H1 (cell line): Measurements from ENCODE around the gene ZBP1. TPM values are rescaled to one million over a fixed set of nuclear protein-coding genes. Genes with fewer than 3 reads are reported as not detected.

Source experiments
- PHF8 ChIP-seq: fragments of 200-600 bp; sonication (generic); conservative IDR thresholded peaks from 2 replicates; pipeline ENCODE4 v1.7.1; 2012; ENCODE audit warnings: low read depth, mild to moderate bottlenecking, inconsistent platforms, low read length, moderate library complexity
- SP1 ChIP-seq: IDR thresholded peaks from 2 replicates; pipeline ENCODE4 v1.6.1; 2011; ENCODE audit warnings: low read depth, low read length
- polyA plus RNA-seq, 7 experiments: library from polyadenylated mRNA; depleted of rRNA in 3 of 7; stranded (reverse) in 5 of 7; unstranded in 2 of 7; fragments of >200 nt in 5 of 7; fragments of 200-250 nt in 2 of 7; gene quantifications; 1 replicate in 5 of 7; 2 replicates in 1 of 7; 4 replicates in 1 of 7; pipeline versions ENCODE4 v1.2.1 to v1.2.3, GENCODE V29; 2011 to 2013; ENCODE audit warnings: missing spikeins in 2 of 7, mixed read lengths in 2 of 7
- total RNA-seq: library from RNA; stranded (reverse); fragmentation: NEBNext Ultra II Directional; extraction: Animal tissue kit (Norgen Biotek cat#: 25700); gene quantifications from 2 replicates; pipeline ENCODE4 v1.2.1, GENCODE V29; 2021
- TF ChIP-seq, protein P1 (sequence below): fragments of 300-600 bp; sonication (generic); IDR thresholded peaks from 2 replicates; pipeline ENCODE4 v1.7.1; 2012; ENCODE audit warnings: low read length, moderate library complexity, mild to moderate bottlenecking, inconsistent platforms; ENCODE audit not compliant: insufficient replicate concordance

ZBP1 gene
- total and polyA plus RNA-seq, 2 of the 8 experiments (the other 6 are each of a cell fraction or from before 2014, with no cell fraction given) = not detected

DNA sequence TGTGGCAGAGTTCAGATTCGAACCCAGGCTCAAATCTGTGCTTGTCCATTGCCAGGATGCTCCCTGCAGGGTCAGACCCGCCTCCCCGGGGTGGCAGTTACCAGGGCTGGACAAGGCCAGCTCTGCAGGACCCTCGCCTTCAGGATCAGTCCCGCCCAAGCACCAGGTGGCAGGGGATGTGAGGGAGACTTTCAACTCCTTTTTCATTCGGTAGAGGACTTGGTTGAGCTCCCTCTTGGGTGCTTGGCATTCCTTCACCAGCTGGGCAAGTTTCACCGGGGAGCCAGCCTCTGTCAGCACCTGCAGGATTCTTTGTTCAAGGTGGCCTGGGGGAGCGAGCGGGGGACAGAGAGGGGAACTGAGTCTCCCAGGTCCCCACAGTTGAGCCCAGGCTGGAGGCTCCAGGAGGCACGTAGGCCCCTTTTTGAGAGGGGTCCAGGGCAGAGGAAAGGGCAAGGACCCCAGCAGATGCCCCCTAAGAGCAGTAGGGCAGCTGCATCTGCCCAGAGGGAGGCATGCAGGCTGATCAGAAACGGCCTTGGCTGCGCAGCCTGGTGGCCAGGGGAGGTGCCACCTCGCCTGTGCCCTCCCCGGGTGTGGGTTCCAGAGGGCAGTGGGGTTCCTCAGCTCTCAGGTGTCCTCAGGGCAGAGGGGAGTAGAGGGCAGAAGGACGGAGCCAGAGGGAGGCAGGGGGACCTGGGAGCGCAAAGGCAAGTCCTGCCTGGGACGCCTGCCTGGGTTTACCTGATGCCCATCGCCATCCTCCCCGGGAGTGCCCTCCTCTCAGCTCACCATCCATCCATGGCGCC lies 3.9 kb downstream of the ZBP1 start (continued):
- TF ChIP-seq, protein P1, sequence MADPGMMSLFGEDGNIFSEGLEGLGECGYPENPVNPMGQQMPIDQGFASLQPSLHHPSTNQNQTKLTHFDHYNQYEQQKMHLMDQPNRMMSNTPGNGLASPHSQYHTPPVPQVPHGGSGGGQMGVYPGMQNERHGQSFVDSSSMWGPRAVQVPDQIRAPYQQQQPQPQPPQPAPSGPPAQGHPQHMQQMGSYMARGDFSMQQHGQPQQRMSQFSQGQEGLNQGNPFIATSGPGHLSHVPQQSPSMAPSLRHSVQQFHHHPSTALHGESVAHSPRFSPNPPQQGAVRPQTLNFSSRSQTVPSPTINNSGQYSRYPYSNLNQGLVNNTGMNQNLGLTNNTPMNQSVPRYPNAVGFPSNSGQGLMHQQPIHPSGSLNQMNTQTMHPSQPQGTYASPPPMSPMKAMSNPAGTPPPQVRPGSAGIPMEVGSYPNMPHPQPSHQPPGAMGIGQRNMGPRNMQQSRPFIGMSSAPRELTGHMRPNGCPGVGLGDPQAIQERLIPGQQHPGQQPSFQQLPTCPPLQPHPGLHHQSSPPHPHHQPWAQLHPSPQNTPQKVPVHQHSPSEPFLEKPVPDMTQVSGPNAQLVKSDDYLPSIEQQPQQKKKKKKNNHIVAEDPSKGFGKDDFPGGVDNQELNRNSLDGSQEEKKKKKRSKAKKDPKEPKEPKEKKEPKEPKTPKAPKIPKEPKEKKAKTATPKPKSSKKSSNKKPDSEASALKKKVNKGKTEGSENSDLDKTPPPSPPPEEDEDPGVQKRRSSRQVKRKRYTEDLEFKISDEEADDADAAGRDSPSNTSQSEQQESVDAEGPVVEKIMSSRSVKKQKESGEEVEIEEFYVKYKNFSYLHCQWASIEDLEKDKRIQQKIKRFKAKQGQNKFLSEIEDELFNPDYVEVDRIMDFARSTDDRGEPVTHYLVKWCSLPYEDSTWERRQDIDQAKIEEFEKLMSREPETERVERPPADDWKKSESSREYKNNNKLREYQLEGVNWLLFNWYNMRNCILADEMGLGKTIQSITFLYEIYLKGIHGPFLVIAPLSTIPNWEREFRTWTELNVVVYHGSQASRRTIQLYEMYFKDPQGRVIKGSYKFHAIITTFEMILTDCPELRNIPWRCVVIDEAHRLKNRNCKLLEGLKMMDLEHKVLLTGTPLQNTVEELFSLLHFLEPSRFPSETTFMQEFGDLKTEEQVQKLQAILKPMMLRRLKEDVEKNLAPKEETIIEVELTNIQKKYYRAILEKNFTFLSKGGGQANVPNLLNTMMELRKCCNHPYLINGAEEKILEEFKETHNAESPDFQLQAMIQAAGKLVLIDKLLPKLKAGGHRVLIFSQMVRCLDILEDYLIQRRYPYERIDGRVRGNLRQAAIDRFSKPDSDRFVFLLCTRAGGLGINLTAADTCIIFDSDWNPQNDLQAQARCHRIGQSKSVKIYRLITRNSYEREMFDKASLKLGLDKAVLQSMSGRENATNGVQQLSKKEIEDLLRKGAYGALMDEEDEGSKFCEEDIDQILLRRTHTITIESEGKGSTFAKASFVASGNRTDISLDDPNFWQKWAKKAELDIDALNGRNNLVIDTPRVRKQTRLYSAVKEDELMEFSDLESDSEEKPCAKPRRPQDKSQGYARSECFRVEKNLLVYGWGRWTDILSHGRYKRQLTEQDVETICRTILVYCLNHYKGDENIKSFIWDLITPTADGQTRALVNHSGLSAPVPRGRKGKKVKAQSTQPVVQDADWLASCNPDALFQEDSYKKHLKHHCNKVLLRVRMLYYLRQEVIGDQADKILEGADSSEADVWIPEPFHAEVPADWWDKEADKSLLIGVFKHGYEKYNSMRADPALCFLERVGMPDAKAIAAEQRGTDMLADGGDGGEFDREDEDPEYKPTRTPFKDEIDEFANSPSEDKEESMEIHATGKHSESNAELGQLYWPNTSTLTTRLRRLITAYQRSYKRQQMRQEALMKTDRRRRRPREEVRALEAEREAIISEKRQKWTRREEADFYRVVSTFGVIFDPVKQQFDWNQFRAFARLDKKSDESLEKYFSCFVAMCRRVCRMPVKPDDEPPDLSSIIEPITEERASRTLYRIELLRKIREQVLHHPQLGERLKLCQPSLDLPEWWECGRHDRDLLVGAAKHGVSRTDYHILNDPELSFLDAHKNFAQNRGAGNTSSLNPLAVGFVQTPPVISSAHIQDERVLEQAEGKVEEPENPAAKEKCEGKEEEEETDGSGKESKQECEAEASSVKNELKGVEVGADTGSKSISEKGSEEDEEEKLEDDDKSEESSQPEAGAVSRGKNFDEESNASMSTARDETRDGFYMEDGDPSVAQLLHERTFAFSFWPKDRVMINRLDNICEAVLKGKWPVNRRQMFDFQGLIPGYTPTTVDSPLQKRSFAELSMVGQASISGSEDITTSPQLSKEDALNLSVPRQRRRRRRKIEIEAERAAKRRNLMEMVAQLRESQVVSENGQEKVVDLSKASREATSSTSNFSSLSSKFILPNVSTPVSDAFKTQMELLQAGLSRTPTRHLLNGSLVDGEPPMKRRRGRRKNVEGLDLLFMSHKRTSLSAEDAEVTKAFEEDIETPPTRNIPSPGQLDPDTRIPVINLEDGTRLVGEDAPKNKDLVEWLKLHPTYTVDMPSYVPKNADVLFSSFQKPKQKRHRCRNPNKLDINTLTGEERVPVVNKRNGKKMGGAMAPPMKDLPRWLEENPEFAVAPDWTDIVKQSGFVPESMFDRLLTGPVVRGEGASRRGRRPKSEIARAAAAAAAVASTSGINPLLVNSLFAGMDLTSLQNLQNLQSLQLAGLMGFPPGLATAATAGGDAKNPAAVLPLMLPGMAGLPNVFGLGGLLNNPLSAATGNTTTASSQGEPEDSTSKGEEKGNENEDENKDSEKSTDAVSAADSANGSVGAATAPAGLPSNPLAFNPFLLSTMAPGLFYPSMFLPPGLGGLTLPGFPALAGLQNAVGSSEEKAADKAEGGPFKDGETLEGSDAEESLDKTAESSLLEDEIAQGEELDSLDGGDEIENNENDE = no peak
- no peak for TF ChIP-seq SP1
- TF ChIP-seq PHF8 = no peak
